Fibroblast of villous mesenchyme (primary cell): ENCODE data around the gene EN2. TPM values are rescaled to one million over a fixed set of nuclear protein-coding genes. Genes with fewer than 3 reads are reported as not detected.

Experiments
- DNase-seq: peaks from one replicate; pipeline ENCODE4 v3.0.0-alpha.2; 2010; ENCODE audit warnings: low read depth
- H3K4me3 ChIP-seq: 2 replicates; pipeline ENCODE4 v1.5.1; 2011; ENCODE audit warnings: low read depth, mild to moderate bottlenecking, low read length
- total RNA-seq: library from RNA; depleted of rRNA; stranded (reverse); fragments of >200 nt; gene quantifications from 2 replicates; pipeline ENCODE4 v1.2.3, GENCODE V29; 2012
- TF ChIP-seq, protein P1 (sequence below): IDR thresholded peaks from 2 replicates; pipeline ENCODE4 v1.5.1; 2012; ENCODE audit warnings: low read depth, mild to moderate bottlenecking, low read length; ENCODE audit not compliant: insufficient read depth

Gene EN2
- total RNA-seq, 1 donor, result not detected

- no peak overlapping the region for H3K4me3 ChIP-seq
- TF ChIP-seq, protein P1, sequence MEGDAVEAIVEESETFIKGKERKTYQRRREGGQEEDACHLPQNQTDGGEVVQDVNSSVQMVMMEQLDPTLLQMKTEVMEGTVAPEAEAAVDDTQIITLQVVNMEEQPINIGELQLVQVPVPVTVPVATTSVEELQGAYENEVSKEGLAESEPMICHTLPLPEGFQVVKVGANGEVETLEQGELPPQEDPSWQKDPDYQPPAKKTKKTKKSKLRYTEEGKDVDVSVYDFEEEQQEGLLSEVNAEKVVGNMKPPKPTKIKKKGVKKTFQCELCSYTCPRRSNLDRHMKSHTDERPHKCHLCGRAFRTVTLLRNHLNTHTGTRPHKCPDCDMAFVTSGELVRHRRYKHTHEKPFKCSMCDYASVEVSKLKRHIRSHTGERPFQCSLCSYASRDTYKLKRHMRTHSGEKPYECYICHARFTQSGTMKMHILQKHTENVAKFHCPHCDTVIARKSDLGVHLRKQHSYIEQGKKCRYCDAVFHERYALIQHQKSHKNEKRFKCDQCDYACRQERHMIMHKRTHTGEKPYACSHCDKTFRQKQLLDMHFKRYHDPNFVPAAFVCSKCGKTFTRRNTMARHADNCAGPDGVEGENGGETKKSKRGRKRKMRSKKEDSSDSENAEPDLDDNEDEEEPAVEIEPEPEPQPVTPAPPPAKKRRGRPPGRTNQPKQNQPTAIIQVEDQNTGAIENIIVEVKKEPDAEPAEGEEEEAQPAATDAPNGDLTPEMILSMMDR, result no peak
These were observed 47.5 kb downstream of the EN2 start for GRCh38 chr7:155505422-155505793.

GRCh38 chr7:155506854-155507337 is 49.0 kb downstream of the EN2 start:
- no peak for DNase-seq
- TF ChIP-seq, protein P1, result no peak
- H3K4me3 ChIP-seq, result no peak overlapping the region

More at GRCh38 chr7:155505422-155505793, 47.5 kb downstream of the EN2 start:
- DNase-seq, result no peak

- DNase-seq, result no peak
- H3K4me3 ChIP-seq, result no peak overlapping the region
- TF ChIP-seq, protein P1, result no peak
These were observed 49.6 kb downstream of the EN2 start for GRCh38 chr7:155507576-155507975.

GRCh38 chr7:155508376-155509358 is 50.7 kb downstream of the EN2 start:
- TF ChIP-seq, protein P1, result no peak
- DNase-seq, result no peak
- no peak overlapping the region for H3K4me3 ChIP-seq

- no peak overlapping the region for H3K4me3 ChIP-seq
- no peak for DNase-seq
- TF ChIP-seq, protein P1, result no peak
These were observed 51.4 kb downstream of the EN2 start for GRCh38 chr7:155509359-155509724.

DNA sequence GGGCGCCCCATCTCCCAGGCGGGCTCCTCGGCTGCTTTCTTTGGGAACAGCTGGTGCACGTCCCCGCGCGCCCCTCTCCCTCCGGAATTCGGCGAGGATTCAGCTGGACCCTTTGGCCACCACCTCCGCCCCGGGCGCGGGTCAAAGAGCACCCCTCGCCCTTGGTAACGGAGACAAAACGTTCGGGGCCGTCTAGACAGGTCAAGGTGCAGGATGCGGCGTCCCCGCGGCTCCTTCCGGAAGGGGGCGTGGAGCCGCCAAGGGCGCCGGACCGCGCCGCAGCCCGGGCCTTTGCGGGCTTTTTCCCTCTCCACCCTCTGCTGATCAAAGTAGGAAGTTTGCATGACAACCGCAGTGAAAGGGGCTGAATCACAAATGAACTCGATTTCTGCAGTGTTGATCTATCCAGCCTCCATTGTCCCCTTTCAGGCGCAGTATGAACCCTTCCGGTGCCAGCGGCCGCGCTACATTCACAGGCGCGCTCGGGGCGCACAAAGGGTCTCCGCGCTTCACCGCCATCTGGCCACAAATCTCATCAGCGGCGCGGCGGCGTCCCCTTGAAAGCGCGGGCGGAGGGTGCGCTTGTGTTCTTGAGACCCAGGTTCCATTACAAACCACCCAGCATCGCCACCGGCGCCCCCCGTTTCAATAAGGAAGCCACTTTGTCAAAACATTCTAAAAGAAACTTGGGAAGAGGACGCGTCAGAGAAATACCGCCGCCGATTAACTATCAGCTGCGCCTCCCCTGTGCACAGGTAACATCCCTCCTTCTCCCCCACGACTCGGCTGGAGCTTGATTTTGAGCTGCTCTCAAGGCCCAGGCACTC is 52.0 kb downstream of the EN2 start:
- TF ChIP-seq, protein P1, result no peak
- H3K4me3 ChIP-seq, result no peak overlapping the region
- DNase-seq, result no peak
